ENCODE measurements around the gene SPSB2.

- TF ChIP-seq CTCF (IDR thresholded peaks at IDR 0.05; ENCODE audit: low read length) (no peak), EZH2 (IDR thresholded peaks at IDR 0.05; ENCODE audit: borderline replicate concordance, low read length) (no peak)
Observed at GRCh38 chr12:6826125-6826733, 46.9 kb downstream of the SPSB2 start.
